ENCODE results near the gene RAET1L.
"Not testable (repeated sequence)": the region's sequence is repeated elsewhere in the genome, so short reads cannot be mapped to it uniquely, and the experiment has no call there.

Gene RAET1L

DNA sequence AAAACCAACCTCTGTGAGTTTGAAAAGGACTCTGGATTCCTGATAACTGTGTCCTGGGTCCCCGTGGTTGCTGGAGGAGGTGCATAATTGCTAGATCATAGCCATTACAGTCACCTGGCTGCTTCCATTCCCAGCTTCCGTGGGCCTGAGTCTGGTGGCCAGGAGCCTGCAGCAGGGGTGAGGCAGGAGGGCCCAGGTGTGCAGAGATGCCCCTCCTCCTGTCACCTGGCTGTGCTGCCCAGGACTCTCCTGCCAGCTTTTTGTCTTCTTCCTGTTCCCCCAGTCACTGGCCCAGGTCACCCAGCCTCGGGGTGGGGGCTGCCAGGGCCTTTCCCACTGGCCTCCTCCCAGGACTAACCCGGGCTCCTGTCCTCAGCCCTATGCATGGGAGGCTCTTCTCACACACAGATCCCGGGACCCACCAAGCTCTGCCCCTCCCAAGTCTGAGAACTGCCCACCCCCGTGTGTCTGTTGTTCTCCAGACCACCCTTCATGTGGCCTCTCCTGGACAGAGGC is 30.0 kb downstream of the RAET1L start:
- Mint-ChIP-seq H3K4me3 (no peak overlapping the region), H3K4me1 (peaks cover 27% of the 10 kb centered on the region), H3K9me3 (no peaks in the 10 kb centered on the region), H3K27ac (no peak overlapping the region), H3K36me3 (no peaks in the 10 kb centered on the region)
- ATAC-seq (no peak), DNase-seq (ENCODE audit: low spot score in 2 of 2) (no peak)

- ATAC-seq (no peak), DNase-seq (ENCODE audit: low spot score in 2 of 2) (no peak)
- Mint-ChIP-seq H3K36me3 (peaks cover 6% of the 10 kb centered on the region), H3K4me3 (peak overlapping the region; percentile 71), H3K27ac (no peak overlapping the region), H3K4me1 (peaks cover 40% of the 10 kb centered on the region), H3K9me3 (peaks cover 5% of the 10 kb centered on the region)
Measured at GRCh38 chr6:149991838-149992237, 33.5 kb downstream of the RAET1L start.

- peak; percentile 82 for ATAC-seq
- not testable (repeated sequence) for H3K36me3 Mint-ChIP-seq; H3K27ac Mint-ChIP-seq; DNase-seq (ENCODE audit: low spot score in 2 of 2); H3K9me3 Mint-ChIP-seq
- Mint-ChIP-seq H3K4me3 (peak overlapping the region; percentile 71), H3K4me1 (peaks cover 40% of the 10 kb centered on the region)
Measured at GRCh38 chr6:149991472-149991795, 33.9 kb downstream of the RAET1L start.

DNA sequence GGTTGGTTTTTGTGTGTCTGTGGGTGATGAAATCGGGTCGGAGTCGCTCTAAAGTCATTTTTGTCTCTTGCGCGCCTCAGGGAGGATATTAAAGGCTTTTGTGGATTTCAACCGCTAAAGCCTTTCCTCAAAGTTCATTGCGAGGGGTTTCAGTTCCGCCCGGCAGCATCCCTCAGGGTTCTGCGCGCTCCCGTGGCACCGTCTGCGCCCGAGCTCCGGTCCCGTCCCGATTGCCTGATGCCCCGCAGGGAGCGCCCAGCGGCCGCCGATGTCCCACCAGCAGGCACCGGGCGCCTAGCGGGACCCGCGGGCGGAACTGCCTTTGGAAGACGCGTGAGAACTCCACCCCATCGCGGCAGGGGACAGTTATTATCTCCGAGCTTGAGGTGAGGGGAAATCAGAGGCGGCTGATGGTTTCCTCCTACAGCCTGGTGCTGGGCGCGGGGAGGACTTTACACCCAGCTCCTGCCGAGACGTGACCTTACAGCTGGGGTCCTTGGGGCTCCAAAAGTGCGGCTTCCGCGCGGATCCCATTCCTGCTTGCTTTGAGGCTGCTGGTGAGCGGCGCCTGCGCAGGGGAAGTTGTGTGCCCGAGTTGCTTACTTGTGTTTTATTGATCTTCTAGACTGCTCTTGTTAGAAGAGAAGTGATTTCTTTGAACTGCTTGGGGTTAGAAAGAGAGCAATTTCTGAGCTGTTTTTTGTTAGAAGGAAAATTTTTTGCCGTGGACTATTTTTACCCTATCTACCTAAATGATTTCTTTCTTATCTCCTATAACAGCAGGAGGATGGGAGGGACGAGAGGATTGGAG is 34.5 kb downstream of the RAET1L start:
- Mint-ChIP-seq H3K4me3 (peak overlapping the region; percentile 71), H3K36me3 (peaks cover 6% of the 10 kb centered on the region), H3K4me1 (peaks cover 40% of the 10 kb centered on the region), H3K27ac (no peak overlapping the region), H3K9me3 (peaks cover 5% of the 10 kb centered on the region)
- ATAC-seq (peak; percentile 70), DNase-seq (ENCODE audit: low spot score in 2 of 2) (peak in 1 of 2 donors; percentile 66)

DNA sequence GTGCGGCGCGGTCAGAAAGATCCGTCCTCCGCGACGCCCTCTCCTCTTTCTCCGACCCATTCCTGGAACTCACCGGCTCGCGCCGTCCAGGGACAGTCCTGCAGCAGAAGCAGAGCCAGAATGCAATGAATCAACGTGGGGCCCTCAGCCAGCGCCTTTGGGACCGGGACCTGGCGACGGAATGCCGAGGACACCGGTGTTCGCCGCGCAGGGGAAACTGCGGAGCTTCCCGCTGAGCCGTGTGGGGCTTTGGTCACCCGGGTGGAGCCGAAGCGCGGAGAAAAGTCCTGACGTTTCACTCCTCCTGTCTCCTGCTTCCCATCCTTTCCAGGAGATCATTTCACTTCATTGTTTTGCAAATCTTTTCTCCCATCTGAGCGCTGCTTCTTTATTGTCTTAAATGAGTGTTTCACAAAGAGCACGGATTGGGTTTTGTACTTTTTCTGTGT is 35.1 kb downstream of the RAET1L start:
- DNase-seq (ENCODE audit: low spot score in 2 of 2), result no peak
- H3K27ac Mint-ChIP-seq, result no peak overlapping the region
- H3K4me1 Mint-ChIP-seq, result peaks cover 45% of the 10 kb centered on the region
- H3K4me3 Mint-ChIP-seq, result peak overlapping the region; percentile 71
- peaks cover 6% of the 10 kb centered on the region for H3K36me3 Mint-ChIP-seq
- H3K9me3 Mint-ChIP-seq, result peaks cover 5% of the 10 kb centered on the region
- ATAC-seq, result no peak

DNA sequence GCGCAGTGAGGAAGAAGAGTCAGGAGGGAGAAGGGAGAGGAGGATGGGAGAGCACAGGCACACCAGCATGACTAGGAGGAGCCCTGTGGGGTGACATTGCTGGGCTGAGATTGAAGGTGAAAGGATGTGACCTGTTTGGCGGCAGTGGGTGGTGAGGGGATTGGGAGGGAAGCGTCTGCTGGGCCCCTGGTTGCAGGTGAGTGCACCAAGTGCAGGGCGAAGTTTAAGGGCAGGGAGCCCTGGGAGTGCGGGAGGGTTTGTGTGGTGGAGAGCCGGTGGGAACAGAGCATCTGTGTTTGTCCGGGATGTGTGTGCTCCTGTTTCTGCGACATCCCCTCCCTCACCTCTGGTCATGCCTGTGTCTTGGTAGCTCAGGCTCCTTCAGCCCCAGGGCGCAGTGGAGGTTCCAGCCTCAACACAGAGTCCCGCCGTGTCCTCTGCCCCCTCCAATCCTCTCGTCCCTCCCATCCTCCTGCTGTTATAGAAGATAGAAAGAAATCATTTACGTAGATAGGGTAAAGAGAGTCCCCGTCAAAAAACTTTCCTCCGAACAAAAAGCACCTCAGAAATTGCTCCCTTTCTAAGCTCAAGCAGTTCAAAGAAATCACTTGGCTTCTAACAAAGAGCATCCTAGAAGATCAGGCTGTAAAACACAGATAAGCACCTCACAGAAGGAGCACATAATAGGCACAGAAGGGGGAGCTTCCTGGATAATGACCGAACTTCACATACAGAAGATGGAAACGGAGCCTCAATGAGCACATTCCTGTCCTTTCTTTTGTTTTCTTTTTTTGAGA is 36.6 kb downstream of the RAET1L start:
- DNase-seq (ENCODE audit: low spot score in 2 of 2) (no peak), ATAC-seq (no peak)
- Mint-ChIP-seq H3K36me3 (peaks cover 6% of the 10 kb centered on the region), H3K9me3 (peaks cover 5% of the 10 kb centered on the region), H3K4me3 (peak overlapping the region; percentile 71), H3K27ac (no peak overlapping the region), H3K4me1 (peaks cover 48% of the 10 kb centered on the region)

DNA sequence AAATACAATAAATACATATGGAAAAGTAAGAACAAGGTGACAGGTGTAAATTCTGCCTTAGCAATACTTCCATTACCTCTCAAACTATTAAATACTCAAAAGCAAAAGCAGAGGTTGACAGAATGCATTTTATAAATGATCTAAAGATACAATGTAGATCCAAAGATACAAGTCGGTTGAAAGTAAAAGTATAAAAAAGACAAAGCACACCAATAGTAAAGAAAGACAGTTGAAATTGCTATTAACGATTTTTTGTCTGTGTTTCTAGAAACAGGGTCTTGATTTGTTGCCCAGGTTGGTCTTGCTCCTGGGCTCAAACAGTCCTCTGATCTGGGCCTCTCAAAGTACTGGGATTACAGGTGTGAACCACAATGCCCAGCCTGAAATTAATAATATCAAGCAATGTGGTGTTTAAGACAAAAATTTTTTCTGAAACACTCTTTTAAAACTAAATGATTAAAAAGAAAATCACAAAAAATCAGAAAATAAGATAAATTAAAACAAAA is 37.7 kb downstream of the RAET1L start:
- Mint-ChIP-seq H3K4me3 (no peak overlapping the region), H3K36me3 (peaks cover 6% of the 10 kb centered on the region), H3K9me3 (peaks cover 5% of the 10 kb centered on the region), H3K27ac (no peak overlapping the region), H3K4me1 (peaks cover 48% of the 10 kb centered on the region)
- no peak for ATAC-seq
- DNase-seq (ENCODE audit: low spot score in 2 of 2), result no peak

- H3K4me3 Mint-ChIP-seq, result no peak overlapping the region
- peak; percentile 44 for ATAC-seq
- no peak overlapping the region for H3K27ac Mint-ChIP-seq
- peaks cover 43% of the 10 kb centered on the region for H3K4me1 Mint-ChIP-seq
- H3K36me3 Mint-ChIP-seq, result peaks cover 6% of the 10 kb centered on the region
- no peak for DNase-seq (ENCODE audit: low spot score in 2 of 2)
- H3K9me3 Mint-ChIP-seq, result peaks cover 5% of the 10 kb centered on the region
Measured at GRCh38 chr6:149985481-149985937, 39.8 kb downstream of the RAET1L start.

- H3K9me3 Mint-ChIP-seq, result peaks cover 5% of the 10 kb centered on the region
- DNase-seq (ENCODE audit: low spot score in 2 of 2) (no peak), ATAC-seq (no peak)
- H3K4me3 Mint-ChIP-seq, result no peak overlapping the region
- H3K4me1 Mint-ChIP-seq, result peaks cover 36% of the 10 kb centered on the region
- no peak overlapping the region for H3K27ac Mint-ChIP-seq
- peaks cover 6% of the 10 kb centered on the region for H3K36me3 Mint-ChIP-seq
Measured at GRCh38 chr6:149984773-149985172, 40.6 kb downstream of the RAET1L start.

DNA sequence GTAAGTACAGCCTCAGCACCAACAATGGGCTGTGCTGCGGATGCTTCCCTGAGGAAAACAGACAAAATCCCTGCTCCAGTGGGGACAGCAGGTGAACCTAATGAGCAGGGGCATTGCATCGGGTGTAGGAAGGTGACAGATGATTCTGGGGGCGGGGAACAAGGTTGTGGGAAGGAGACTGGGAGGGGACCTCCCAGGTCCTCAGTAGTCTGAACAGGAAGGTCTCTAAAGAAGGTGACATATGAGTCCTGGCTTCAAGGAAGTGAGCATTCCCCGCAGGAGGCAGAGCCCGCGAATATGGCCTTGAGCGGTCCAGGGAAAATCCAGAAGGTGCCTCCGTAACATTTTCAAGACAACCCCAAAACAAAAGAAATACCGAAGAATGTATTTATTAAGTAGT is 42.2 kb downstream of the RAET1L start:
- DNase-seq (ENCODE audit: low spot score in 2 of 2) (no peak), ATAC-seq (no peak)
- no peak overlapping the region for H3K27ac Mint-ChIP-seq
- H3K4me1 Mint-ChIP-seq, result peaks cover 21% of the 10 kb centered on the region
- H3K4me3 Mint-ChIP-seq, result no peak overlapping the region
- peaks cover 2% of the 10 kb centered on the region for H3K36me3 Mint-ChIP-seq
- H3K9me3 Mint-ChIP-seq, result peaks cover 2% of the 10 kb centered on the region

- Mint-ChIP-seq H3K9me3 (no peaks in the 10 kb centered on the region), H3K4me1 (peaks cover 12% of the 10 kb centered on the region), H3K4me3 (no peak overlapping the region), H3K36me3 (no peaks in the 10 kb centered on the region), H3K27ac (no peak overlapping the region)
- ATAC-seq (no peak), DNase-seq (ENCODE audit: low spot score in 2 of 2) (no peak)
Measured at GRCh38 chr6:149979293-149979692, 46.0 kb downstream of the RAET1L start.

- H3K36me3 Mint-ChIP-seq, result no peaks in the 10 kb centered on the region
- DNase-seq (ENCODE audit: low spot score in 2 of 2) (no peak), ATAC-seq (no peak)
- H3K27ac Mint-ChIP-seq, result no peak overlapping the region
- H3K9me3 Mint-ChIP-seq, result no peaks in the 10 kb centered on the region
- no peak overlapping the region for H3K4me3 Mint-ChIP-seq
- peaks cover 12% of the 10 kb centered on the region for H3K4me1 Mint-ChIP-seq
Measured at GRCh38 chr6:149978610-149979009, 46.7 kb downstream of the RAET1L start.

- Mint-ChIP-seq H3K36me3 (no peaks in the 10 kb centered on the region), H3K27ac (no peak overlapping the region), H3K4me1 (peaks cover 12% of the 10 kb centered on the region), H3K4me3 (no peak overlapping the region), H3K9me3 (no peaks in the 10 kb centered on the region)
- no peak for ATAC-seq
- no peak for DNase-seq (ENCODE audit: low spot score in 2 of 2)
Measured at GRCh38 chr6:149977221-149977620, 48.1 kb downstream of the RAET1L start.

GRCh38 chr6:149975400-149975799 is 49.9 kb downstream of the RAET1L start:
- ATAC-seq, result no peak
- Mint-ChIP-seq H3K27ac (no peak overlapping the region), H3K36me3 (no peaks in the 10 kb centered on the region), H3K4me3 (no peak overlapping the region), H3K4me1 (no peaks in the 10 kb centered on the region), H3K9me3 (no peaks in the 10 kb centered on the region)
- DNase-seq (ENCODE audit: low spot score in 2 of 2), result no peak

GRCh38 chr6:149974825-149975224 is 50.5 kb downstream of the RAET1L start:
- Mint-ChIP-seq H3K27ac (no peak overlapping the region), H3K4me1 (no peaks in the 10 kb centered on the region), H3K36me3 (no peaks in the 10 kb centered on the region), H3K4me3 (no peak overlapping the region), H3K9me3 (no peaks in the 10 kb centered on the region)
- DNase-seq (ENCODE audit: low spot score in 2 of 2) (no peak), ATAC-seq (peak; percentile 49)

Data from stimulated activated effector memory CD8-positive, alpha-beta T cell treated with anti-CD3 and anti-CD28 coated beads, Interleukin-12 subunit alpha, Interleukin-12 subunit beta, amount 100 ng/mL, for 72 hours (primary cell).